Measurements from ENCODE around the gene TMEM53. TPM values are rescaled to one million over a fixed set of nuclear protein-coding genes. Genes with fewer than 3 reads are reported as not detected.
A peak's percentile ranks its signal among the peaks of the same experiment; 100 is the strongest.
"Not testable (repeated sequence)": the region's sequence is repeated elsewhere in the genome, so short reads cannot be mapped to it uniquely, and the experiment has no call there.

The TMEM53 gene
- total RNA-seq, 1 donor from 2014 or later: 11.8 TPM

DNA sequence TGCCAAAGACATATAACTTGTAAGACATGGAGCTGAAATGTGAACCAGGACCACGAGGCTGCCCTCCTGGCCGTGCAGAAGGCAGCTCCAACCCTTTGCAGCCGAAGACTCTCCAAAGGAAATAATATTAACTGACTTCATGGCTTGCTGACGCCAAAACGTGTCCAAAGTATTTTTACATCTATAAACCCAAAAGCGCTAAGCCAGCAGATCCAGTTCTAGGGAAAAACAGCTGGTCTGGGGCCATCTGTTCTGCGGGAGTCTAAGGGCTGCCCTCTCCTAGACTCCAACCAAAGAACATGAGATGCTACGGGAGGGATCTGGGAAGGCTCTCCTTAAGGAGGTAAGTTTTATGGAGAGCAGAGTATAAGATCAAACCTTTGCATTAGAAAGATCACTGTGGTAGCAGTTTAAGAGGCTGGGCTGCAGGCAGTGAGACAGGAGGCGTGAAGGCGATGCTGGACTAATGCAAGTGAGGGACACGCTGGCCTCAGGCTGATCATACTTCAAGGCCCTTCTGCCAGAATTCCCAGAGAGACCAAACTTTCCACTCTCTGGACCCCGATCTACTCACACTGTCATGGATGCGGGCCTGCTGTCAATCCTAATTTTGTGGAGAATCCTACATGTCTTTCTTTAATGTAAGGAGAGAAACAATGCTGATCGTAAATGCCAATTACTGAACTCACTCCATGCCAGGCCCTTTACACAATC lies 1.2 kb downstream of the TMEM53 start:
- Mint-ChIP-seq H3K4me1 (ENCODE audit: low read depth) (peaks cover 15% of the 10 kb centered on the region), H3K9me3 (ENCODE audit: low read depth) (no peaks in the 10 kb centered on the region), H3K4me3 (ENCODE audit: low read depth) (peak overlapping the region; percentile 93), H3K27ac (peak overlapping the region; percentile 97), H3K27me3 (no peaks in the 10 kb centered on the region), H3K36me3 (ENCODE audit: insufficient read depth) (peaks cover 2% of the 10 kb centered on the region)
- TF ChIP-seq, protein P1, sequence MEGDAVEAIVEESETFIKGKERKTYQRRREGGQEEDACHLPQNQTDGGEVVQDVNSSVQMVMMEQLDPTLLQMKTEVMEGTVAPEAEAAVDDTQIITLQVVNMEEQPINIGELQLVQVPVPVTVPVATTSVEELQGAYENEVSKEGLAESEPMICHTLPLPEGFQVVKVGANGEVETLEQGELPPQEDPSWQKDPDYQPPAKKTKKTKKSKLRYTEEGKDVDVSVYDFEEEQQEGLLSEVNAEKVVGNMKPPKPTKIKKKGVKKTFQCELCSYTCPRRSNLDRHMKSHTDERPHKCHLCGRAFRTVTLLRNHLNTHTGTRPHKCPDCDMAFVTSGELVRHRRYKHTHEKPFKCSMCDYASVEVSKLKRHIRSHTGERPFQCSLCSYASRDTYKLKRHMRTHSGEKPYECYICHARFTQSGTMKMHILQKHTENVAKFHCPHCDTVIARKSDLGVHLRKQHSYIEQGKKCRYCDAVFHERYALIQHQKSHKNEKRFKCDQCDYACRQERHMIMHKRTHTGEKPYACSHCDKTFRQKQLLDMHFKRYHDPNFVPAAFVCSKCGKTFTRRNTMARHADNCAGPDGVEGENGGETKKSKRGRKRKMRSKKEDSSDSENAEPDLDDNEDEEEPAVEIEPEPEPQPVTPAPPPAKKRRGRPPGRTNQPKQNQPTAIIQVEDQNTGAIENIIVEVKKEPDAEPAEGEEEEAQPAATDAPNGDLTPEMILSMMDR (IDR thresholded peaks at IDR 0.05; ENCODE audit: unreplicated experiment): no peak
- DNase-seq (ENCODE audit: low spot score, unreplicated experiment): no peak

DNA sequence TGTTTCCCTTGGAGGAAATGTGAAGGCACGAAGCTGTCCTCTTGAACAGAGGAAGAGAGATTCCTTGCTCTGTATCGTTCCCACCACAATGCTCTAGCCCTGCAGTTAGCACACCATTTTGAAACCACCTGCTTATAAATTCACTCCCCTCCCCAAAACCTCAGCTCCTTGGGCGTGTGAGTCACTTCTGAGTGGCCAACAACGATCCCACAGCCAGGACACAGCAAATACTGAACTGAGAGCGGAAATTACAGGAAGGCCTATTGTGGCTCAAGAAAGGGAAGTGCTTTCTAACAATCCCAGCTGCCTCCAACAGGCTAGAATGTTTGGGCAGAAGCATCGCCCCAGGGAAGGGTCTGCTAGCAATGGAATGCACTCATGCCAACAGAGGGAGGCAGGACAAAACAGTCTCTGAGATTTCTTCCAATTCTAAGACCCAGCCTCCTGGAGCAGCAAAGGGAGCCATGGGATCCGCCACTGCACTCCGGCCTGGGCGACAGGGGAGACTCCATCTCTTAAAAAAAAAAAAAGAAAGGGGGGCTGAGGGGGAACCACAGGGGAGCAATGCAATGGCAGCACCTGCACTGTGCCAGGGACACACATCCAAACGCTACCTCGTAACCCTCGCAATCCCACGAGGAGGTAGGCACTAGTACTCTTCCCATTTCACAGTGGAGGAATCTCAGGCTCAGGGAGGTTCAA lies 1.9 kb downstream of the TMEM53 start:
- Mint-ChIP-seq H3K27me3 (no peaks in the 10 kb centered on the region), H3K4me3 (ENCODE audit: low read depth) (peak overlapping the region; percentile 40), H3K36me3 (ENCODE audit: insufficient read depth) (peaks cover 2% of the 10 kb centered on the region), H3K4me1 (ENCODE audit: low read depth) (peaks cover 15% of the 10 kb centered on the region), H3K9me3 (ENCODE audit: low read depth) (no peaks in the 10 kb centered on the region), H3K27ac (no peak overlapping the region)
- TF ChIP-seq, protein P1 (IDR thresholded peaks at IDR 0.05; ENCODE audit: unreplicated experiment): no peak
- DNase-seq (ENCODE audit: low spot score, unreplicated experiment): no peak

DNA sequence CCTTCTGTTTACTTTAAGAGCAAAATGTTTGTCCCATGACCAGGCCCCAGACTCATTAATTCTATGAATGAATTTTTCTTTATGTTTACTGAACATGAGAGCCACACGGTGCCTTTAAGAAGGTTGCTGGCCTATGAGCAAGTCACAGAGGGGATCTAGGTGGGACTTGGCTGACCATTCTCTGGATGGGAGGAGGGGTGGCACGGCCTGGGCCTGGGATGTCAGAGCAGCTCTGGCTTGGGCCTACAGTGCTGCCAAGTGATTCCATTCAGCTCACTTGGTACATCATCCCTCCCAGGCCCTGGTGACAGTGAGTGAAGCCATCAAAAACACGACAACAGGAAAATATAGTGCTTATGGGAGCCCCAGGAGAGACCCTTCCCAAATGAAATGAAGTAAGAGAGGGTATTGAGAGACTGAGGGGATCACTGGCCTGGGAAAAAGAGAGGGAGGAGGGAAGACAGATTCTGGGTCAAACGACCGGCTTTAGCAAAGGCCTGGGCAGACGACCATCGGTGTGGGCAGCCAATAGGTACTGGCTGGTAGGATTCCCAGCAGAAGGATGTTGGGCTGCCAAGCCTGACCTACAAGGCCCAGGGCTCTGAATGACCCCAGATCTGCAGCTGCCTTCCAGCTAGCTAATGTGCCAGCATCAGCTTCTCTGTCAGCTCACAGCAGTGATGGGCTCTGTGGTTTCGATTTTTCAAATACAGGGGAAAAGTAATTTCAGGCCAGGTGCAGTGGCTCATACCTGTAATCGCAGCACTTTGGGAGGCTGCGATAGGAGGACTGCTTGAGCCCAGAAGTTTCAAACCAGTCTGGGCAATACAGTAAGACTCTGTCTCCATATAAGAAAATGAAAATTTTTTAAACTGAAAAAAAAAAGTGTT lies 3.3 kb downstream of the TMEM53 start:
- H3K4me3 Mint-ChIP-seq (ENCODE audit: low read depth): no peak overlapping the region
- H3K27ac Mint-ChIP-seq: no peak overlapping the region
- no peak for DNase-seq (ENCODE audit: low spot score, unreplicated experiment)
- H3K27me3 Mint-ChIP-seq: no peaks in the 10 kb centered on the region
- TF ChIP-seq, protein P1 (IDR thresholded peaks at IDR 0.05; ENCODE audit: unreplicated experiment): no peak
- H3K36me3 Mint-ChIP-seq (ENCODE audit: insufficient read depth): peaks cover 2% of the 10 kb centered on the region
- peaks cover 15% of the 10 kb centered on the region for H3K4me1 Mint-ChIP-seq (ENCODE audit: low read depth)
- no peaks in the 10 kb centered on the region for H3K9me3 Mint-ChIP-seq (ENCODE audit: low read depth)

DNA sequence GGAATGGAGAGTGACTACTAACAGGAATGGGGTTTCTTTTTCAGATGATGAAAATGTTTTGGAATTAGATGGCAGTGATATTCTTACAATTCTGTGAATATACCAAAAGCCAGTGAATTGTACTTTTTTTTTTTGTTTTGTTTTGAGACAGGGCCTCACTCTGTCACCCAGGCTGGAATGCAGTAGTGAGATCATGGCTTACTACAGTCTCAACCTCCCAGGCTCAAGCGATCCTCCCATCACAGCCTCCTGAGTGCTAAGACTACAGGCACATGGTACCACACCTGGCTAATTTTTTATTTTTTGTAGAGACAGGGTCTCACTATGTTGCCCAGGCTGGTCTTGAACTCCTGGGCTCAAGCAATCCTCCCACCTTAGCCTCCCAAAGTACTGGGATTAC lies 7.6 kb downstream of the TMEM53 start:
- not testable (repeated sequence) for H3K27me3 Mint-ChIP-seq; H3K27ac Mint-ChIP-seq; H3K4me3 Mint-ChIP-seq (ENCODE audit: low read depth); DNase-seq (ENCODE audit: low spot score, unreplicated experiment); H3K36me3 Mint-ChIP-seq (ENCODE audit: insufficient read depth); H3K4me1 Mint-ChIP-seq (ENCODE audit: low read depth); H3K9me3 Mint-ChIP-seq (ENCODE audit: low read depth)

DNA sequence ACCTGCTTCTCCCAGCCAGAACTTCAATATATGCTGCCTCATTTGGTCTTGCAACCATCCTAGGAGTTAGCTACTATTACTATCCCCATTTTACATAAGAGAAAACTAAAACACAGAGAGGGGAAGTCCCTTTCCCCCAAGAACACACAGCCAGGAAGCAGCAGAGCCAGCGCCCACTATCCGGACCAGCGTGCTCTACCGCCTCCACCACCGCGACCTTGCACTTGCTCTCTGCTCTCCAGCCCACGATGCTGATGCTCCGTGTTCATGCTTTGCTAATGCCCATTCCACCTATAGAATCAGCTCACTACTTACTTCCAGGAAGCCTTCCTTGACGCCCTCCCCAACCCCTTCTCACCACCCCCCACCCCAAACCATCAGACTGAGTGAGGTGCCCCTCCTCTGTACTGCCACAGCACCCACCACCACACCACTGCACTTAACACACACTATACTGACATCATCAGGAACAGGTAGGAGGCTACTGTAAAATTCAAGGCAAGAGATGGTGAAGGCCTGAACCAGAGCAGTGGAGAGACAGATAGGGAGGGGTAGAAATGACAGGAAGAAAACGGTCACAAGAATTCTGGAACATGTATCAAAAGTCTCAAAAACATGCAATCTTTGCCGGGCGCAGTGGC lies 9.4 kb downstream of the TMEM53 start:
- peak overlapping the region; percentile 3 for H3K27ac Mint-ChIP-seq
- no peaks in the 10 kb centered on the region for H3K36me3 Mint-ChIP-seq (ENCODE audit: insufficient read depth)
- H3K27me3 Mint-ChIP-seq: no peaks in the 10 kb centered on the region
- H3K4me3 Mint-ChIP-seq (ENCODE audit: low read depth): no peak overlapping the region
- TF ChIP-seq, protein P1 (IDR thresholded peaks at IDR 0.05; ENCODE audit: unreplicated experiment): no peak
- no peak for DNase-seq (ENCODE audit: low spot score, unreplicated experiment)
- H3K9me3 Mint-ChIP-seq (ENCODE audit: low read depth): no peaks in the 10 kb centered on the region
- peaks cover 7% of the 10 kb centered on the region for H3K4me1 Mint-ChIP-seq (ENCODE audit: low read depth)

All from progenitor cell of endocrine pancreas (in vitro differentiated cells).